Right cardiac atrium (tissue), 5 donors: ENCODE results near the gene U2AF2. TPM values are rescaled to one million over a fixed set of nuclear protein-coding genes. Genes with fewer than 3 reads are reported as not detected.

Experiments used
- ATAC-seq, 2 donors: fragments of 200-7000 bp; cut with Tn5 transposase; one replicate each; pipeline versions ENCODE4 v1.8.0 to v1.9.1; 2020; ENCODE audit warnings: moderate library complexity in 2 of 2, mild to moderate bottlenecking in 1 of 2
- DNase-seq, 3 donors: peaks; one replicate each; pipeline ENCODE4 v3.0.0-alpha.2; 2020
- H3K27ac ChIP-seq: one replicate; pipeline ENCODE4 v1.5.1; 2013; ENCODE audit warnings: mild to moderate bottlenecking, low read length, control low read depth, moderate library complexity
- H3K27me3 ChIP-seq: one replicate; pipeline ENCODE4 v1.6.1; 2013; ENCODE audit not compliant: control insufficient read depth, insufficient read depth
- H3K4me1 ChIP-seq: one replicate; pipeline ENCODE4 v1.6.1; 2013; ENCODE audit warnings: low read length; ENCODE audit not compliant: control insufficient read depth, insufficient read depth
- H3K4me3 ChIP-seq: one replicate; pipeline ENCODE4 v1.5.1; 2013; ENCODE audit warnings: low read length, control low read depth
- H3K9me3 ChIP-seq: one replicate; pipeline ENCODE4 v1.6.1; 2013; ENCODE audit warnings: low read length; ENCODE audit not compliant: control insufficient read depth
- WGBS: extraction: QIAGEN DNeasy Blood & Tissue Kit; methylation state at CpG from one replicate; pipeline ENCODE4 v1.1.7; 2013; 5-methylcytosine and 5-hydroxymethylcytosine counted together
- intact Hi-C, 4 donors: fragments of 100-400 bp; cut with DNase I; formaldehyde crosslinking; loops; one replicate each; pipeline versions ENCODE4 v1.11.0 to v1.14.0; 2022 to 2023
- polyA plus RNA-seq: library from polyadenylated mRNA; stranded (reverse); fragments of 200-250 nt; gene quantifications from one replicate; pipeline ENCODE4 v1.2.3, GENCODE V29; 2013
- total RNA-seq, 4 donors: library from RNA; stranded (reverse); fragmentation: NEBNext Ultra II Directional; extraction: Animal tissue kit (Norgen Biotek cat#: 25700); gene quantifications; one replicate each; pipeline ENCODE4 v1.2.1, GENCODE V29; 2021
- donor health status: healthy with polysubstance abuse.
- donor health status: DM: no; HTN: yes; CAD: no.
- donor health status: DM: no; HTN: no; CAD: no.
- donor health status: DM: no; HTN: yes; CAD: no; lungs with severe emphysema.
- donor health status: DM: yes; HTN: yes; CAD: no.

Gene U2AF2
- total and polyA plus RNA-seq, 5 donors: 76.0 to 101 (median 89.8) TPM

DNA sequence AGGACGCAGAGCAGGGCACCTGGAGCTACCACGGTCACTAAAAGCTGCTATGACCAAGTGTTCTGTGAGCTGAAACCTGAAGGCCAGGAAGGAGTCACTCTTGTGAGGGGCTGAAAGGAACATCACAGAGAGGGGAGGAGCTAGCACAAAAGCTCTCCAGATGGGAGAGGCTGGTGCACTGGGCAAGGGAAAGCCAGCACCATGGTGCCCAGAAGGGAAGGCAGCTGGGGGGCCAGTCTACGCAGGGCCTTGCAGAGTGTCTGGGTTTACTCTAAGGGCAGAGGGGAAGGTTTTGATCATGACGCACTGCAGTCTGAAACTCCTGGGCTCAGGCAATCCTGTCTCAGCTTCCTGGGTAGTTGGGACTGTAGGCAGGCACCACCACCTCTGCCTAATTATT lies 18.1 kb upstream of the U2AF2 start:
- H3K9me3 ChIP-seq: no peaks in the 10 kb centered on the region
- peaks cover 17% of the 10 kb centered on the region for H3K4me1 ChIP-seq
- no peaks in the 10 kb centered on the region for H3K27me3 ChIP-seq
- DNase-seq: peak in 1 of 3 donors; percentile 32
- 83% methylated on average over 4 of the region's 4 CpGs for WGBS
- no peak overlapping the region for H3K27ac ChIP-seq
- ATAC-seq: no peak
- intact Hi-C loops: loop anchor here in 2 of 4 donors (10.0 kb wide), 1 partner anchor 122 kb away; no protein-coding TSS in a partner anchor
- no peak overlapping the region for H3K4me3 ChIP-seq

DNA sequence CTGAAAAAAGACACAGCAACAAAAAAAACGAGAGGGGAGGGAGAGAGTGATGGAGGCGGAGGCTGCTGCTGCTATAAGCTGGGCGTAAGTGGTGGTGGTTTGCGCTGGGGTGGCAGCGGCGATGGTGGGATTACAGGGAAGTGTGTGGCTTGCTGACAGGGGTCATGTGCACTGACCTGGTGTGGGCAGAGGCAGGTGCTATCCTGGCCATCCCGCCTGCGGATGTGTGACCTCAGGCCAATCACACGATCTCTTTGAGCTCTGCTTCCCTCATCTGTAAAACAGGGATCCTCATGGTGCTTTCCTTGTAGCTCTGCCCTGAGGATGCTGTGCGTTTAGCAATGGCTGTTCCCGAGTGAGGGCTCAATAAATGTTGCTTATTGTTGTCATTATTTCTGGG lies 17.3 kb upstream of the U2AF2 start:
- DNase-seq (peak in 1 of 3 donors; percentile 43), ATAC-seq (no peak)
- Histone ChIP-seq H3K27ac (no peak overlapping the region), H3K9me3 (no peaks in the 10 kb centered on the region), H3K4me3 (no peak overlapping the region), H3K27me3 (no peaks in the 10 kb centered on the region), H3K4me1 (peaks cover 17% of the 10 kb centered on the region)
- 74% methylated on average over 11 of the region's 11 CpGs for WGBS
- intact Hi-C loops: loop anchor here in 2 of 4 donors (10.0 kb wide), 1 partner anchor 123 kb away; no protein-coding TSS in a partner anchor

- 85% methylated on average over 6 of the region's 6 CpGs for WGBS
- DNase-seq: peak; percentile 45 to 69 (median 64)
- intact Hi-C loops: loop anchor here in 2 of 4 donors (10.0 kb wide), 1 partner anchor 124 kb away; no protein-coding TSS in a partner anchor
Measured at GRCh38 chr19:55638864-55639359, 15.9 kb upstream of the U2AF2 start.

GRCh38 chr19:55640043-55640576 lies 14.7 kb upstream of the U2AF2 start:
- peaks cover 15% of the 10 kb centered on the region for H3K4me1 ChIP-seq
- no peaks in the 10 kb centered on the region for H3K9me3 ChIP-seq
- intact Hi-C loops: no loop called here
- WGBS: 11% methylated on average over 38 of the region's 38 CpGs
- peak; percentile 77 to 90 (median 89) for DNase-seq
- peak overlapping the region; percentile 85 for H3K4me3 ChIP-seq
- peak overlapping the region; percentile 77 for H3K27ac ChIP-seq
- H3K27me3 ChIP-seq: no peaks in the 10 kb centered on the region
- peak; percentile 8 to 29 for ATAC-seq

More at GRCh38 chr19:55638864-55639359, 15.9 kb upstream of the U2AF2 start:
- Histone ChIP-seq H3K4me3 (no peak overlapping the region), H3K4me1 (peaks cover 15% of the 10 kb centered on the region), H3K27me3 (no peaks in the 10 kb centered on the region), H3K9me3 (no peaks in the 10 kb centered on the region), H3K27ac (no peak overlapping the region)
- ATAC-seq: no peak

DNA sequence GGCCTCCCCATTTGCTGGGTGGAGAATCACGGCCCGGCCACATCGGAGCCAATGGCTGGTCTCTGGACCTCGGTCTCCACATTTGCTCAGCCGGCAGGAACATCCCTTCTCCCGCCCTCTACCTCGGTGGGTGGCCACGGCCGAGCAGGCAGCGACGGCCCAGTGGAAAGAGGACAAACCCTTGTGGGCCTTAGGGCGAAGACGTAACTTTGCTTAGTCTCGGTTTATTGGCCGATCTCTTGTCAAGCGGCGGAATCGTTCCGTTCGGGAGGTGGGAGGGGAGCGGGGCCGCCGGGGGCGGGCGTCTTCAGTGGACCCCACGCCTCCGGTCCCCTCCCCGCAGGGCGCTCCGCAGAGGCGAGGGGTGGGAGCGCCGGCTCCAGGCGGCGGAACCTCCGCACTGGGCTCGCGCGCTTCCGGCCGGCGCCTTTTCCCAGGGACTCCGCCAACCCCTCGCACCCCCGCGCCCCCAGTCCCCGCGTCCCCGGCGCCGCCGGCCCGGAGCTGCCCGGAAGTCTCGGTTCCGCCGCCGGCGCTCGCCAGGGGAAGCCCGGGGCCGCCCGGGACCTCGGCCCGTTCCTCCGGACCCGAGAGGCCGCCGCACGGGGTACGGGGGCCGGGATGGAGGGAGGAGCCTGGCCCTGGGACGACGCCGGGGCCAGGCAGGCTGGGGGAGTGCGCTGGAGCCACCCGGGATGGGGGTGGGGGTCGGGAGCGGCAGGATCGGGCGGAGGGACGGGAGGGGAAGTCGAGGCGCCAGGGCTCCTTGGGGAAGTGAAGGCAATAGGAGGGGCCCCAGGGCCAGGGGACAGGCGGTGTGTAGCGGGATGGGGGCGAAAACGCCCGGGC lies 14.0 kb upstream of the U2AF2 start, which contains the start of gene ZNF580:
Gene ZNF580 (plus strand): TSS at position 426 of the 849 bp plus-strand sequence. CDS start 1,507 bp downstream, outside the sequence.
- DNase-seq (peak; percentile 80 to 90 (median 88)), ATAC-seq (peak; percentile 69 to 70)
- Histone ChIP-seq H3K27me3 (no peaks in the 10 kb centered on the region), H3K4me1 (peaks cover 14% of the 10 kb centered on the region), H3K27ac (peak within 1 kb of the TSS; percentile 77), H3K4me3 (peak within 1 kb of the TSS; percentile 85), H3K9me3 (no peaks in the 10 kb centered on the region)
- intact Hi-C loops: no loop called here
- WGBS: under 1% methylated on average over 89 of the region's 89 CpGs

DNA sequence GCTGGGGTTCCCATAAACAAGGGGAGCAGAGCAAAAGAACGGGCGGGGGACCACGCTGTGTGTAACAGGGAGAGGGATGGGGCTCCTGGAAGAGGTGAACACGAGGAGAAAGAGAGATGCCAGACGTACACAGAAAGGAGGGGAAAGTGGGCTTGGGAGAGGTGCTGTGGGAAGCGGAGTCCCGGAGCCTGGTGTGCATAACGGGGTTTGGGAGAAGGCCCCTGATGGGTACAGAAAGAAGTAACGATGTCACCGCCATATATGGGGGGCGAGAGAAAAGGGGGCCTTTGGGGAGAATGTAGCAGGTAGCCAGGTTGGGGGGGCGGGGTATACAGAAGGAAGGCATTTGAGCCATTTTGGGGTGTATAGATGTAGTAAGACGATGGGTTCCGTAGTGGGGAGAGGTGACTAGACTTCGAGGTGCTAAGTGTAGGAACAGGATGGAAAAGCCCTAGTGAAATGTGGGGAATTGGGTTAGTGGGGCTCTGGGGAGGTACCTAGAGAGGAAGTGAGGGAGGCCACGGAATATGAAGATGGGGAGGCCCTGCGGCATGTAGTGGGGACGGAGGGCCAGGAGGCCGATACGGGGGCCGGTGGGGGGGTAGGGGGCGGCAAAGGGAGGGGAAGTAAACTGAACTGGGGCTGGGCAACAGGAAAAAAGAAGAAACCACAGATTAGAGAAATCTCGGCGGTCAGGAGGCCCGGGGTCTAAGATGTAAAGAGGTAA lies 13.2 kb upstream of the U2AF2 start:
- ATAC-seq (peak in 1 of 2 donors; percentile 0), DNase-seq (no peak)
- 1% methylated on average over 25 of the region's 25 CpGs for WGBS
- H3K27me3 ChIP-seq: no peaks in the 10 kb centered on the region
- peak overlapping the region; percentile 77 for H3K27ac ChIP-seq
- no peaks in the 10 kb centered on the region for H3K9me3 ChIP-seq
- H3K4me3 ChIP-seq: peak overlapping the region; percentile 85
- intact Hi-C loops: no loop called here
- H3K4me1 ChIP-seq: peaks cover 8% of the 10 kb centered on the region

- DNase-seq (peak in 2 of 3 donors; percentile 74 to 79), ATAC-seq (peak; percentile 9 to 11)
- Histone ChIP-seq H3K27ac (peak overlapping the region; percentile 40), H3K9me3 (no peaks in the 10 kb centered on the region), H3K27me3 (no peaks in the 10 kb centered on the region), H3K4me1 (peaks cover 6% of the 10 kb centered on the region), H3K4me3 (peak overlapping the region; percentile 85)
- intact Hi-C loops: no loop called here
- WGBS: under 1% methylated on average over 65 of the region's 65 CpGs
Measured at GRCh38 chr19:55642153-55643002, 12.5 kb upstream of the U2AF2 start.

DNA sequence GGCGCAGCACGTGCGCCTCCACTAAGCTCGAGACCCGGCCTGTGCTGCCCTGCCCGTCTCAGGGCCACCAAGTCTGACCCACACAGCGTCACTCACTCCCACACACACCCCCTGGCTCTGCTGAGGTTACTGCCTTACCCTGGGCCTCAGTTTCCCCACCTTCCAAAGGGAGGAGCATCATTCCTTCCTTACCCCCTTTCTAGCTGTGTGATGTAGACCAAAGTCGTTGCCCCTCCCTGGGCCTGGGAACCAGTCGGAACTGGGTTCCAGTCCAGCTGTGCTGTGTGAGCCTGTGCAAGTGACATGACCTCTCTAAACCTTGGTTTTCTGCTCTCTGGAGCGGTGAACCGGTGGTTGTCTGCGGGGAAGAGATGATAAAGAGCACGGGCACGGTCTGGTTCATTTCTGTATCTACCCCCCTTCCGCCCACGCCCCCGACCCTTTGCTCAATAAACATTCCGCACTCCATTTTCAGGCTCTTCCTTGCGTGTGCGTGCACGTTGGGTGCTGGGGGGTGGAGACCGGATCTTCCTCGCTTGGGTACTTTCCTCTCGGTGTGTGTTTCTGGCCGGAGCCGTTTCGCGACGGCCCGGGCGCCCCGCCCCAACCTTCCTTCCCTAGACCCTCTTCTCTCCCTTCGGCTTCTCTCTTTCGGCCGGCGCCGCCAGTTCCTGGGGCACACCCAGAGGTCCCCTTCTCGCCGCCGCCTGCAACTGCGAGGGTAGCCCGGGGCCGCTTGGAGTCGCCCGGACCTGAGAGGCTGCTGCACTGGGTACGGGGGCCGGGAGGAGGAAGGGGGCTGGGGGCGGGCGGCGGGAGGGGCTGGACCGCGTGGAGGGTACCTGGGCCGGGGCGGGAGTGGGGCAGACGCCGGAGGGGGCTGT lies 11.6 kb upstream of the U2AF2 start, which contains the start of gene ZNF581:
Gene ZNF581 (plus strand): TSS at position 647 of the 884 bp plus-strand sequence. CDS start 923 bp downstream, outside the sequence.
- 2% methylated on average over 56 of the region's 56 CpGs for WGBS
- no peaks in the 10 kb centered on the region for H3K9me3 ChIP-seq
- peak within 1 kb of the TSS; percentile 73 for H3K27ac ChIP-seq
- ATAC-seq (peak; percentile 44 to 52), DNase-seq (peak; percentile 74 to 89 (median 88))
- H3K4me1 ChIP-seq: peaks cover 6% of the 10 kb centered on the region
- no peaks in the 10 kb centered on the region for H3K27me3 ChIP-seq
- H3K4me3 ChIP-seq: peak within 1 kb of the TSS; percentile 85
- intact Hi-C loops: no loop called here

DNA sequence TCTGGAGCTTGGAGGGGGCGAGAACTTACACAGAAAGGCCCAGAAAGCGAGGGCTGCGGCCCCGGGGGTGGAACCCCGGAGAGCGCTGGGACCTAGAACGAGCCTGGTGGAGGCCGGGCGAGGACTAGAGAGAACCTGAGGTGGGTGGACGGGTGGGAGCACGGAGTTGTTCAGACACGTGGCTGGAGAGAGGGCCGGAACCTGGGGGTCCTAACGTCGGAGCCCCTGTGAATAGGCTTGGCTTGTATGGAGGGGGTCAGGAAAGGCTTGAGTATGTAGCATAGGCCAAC lies 11.0 kb upstream of the U2AF2 start:
- WGBS: 0% methylated on average over 15 of the region's 15 CpGs
- Histone ChIP-seq H3K27me3 (no peaks in the 10 kb centered on the region), H3K4me1 (peaks cover 6% of the 10 kb centered on the region), H3K4me3 (peak overlapping the region; percentile 85), H3K9me3 (no peaks in the 10 kb centered on the region), H3K27ac (peak overlapping the region; percentile 5)
- ATAC-seq (no peak), DNase-seq (peak in 1 of 3 donors; percentile 71)
- intact Hi-C loops: no loop called here
